ENCODE measurements around the gene MEIKIN.

- TF ChIP-seq REST (IDR thresholded peaks at IDR 0.05; ENCODE audit: insufficient read depth in 1 of 2, low read depth in 2 of 2, low read length in 1 of 2): no peak
- TF ChIP-seq CTCF (IDR thresholded peaks at IDR 0.05): no peak
- no peak for TF ChIP-seq POLR2AphosphoS5 (IDR thresholded peaks at IDR 0.05; ENCODE audit: low read depth, low read length)
- no peak for TF ChIP-seq TCF7L2 (IDR thresholded peaks at IDR 0.05; ENCODE audit: low read depth, low read length)
- no peak for TF ChIP-seq SIN3A (IDR thresholded peaks at IDR 0.05; ENCODE audit: borderline replicate concordance, insufficient read depth, low read depth, low read length)
Measured at GRCh38 chr5:131906668-131907067, 38.8 kb downstream of the MEIKIN start.

Measured in Panc1 (cell line).